Keratinocyte (primary cell): ENCODE results near the gene GRIA2. TPM values are rescaled to one million over a fixed set of nuclear protein-coding genes. Genes with fewer than 3 reads are reported as not detected.

Experiments
- DNase-seq: peaks from one replicate; pipeline ENCODE4 v3.0.0-alpha.2; 2011; ENCODE audit warnings: low read depth, missing footprints, low spot score
- FAIRE-seq: peaks from 2 replicates; lab custom pipeline; 2011; peaks lifted over from hg19 to GRCh38; lab: Jason Lieb, UNC
- H2AFZ ChIP-seq: 2 replicates; pipeline ENCODE4 v1.6.0; 2012; ENCODE audit warnings: low read length, control low read depth, inconsistent platforms; ENCODE audit not compliant: control insufficient read depth
- H3K27ac ChIP-seq: 2 replicates; pipeline ENCODE4 v1.5.1; 2011; ENCODE audit warnings: low read length; ENCODE audit not compliant: control insufficient read depth, insufficient read depth
- H3K27me3 ChIP-seq: 3 replicates; pipeline ENCODE4 v1.6.0; 2011; ENCODE audit warnings: low read length; ENCODE audit not compliant: control insufficient read depth, insufficient read depth; ENCODE audit errors: extremely low read depth
- H3K36me3 ChIP-seq, 2 experiments: 2 replicates in 1 of 2; 3 replicates in 1 of 2; pipeline ENCODE4 v1.5.1; 2011; ENCODE audit warnings: low read length in 2 of 2, mild to moderate bottlenecking in 1 of 2; ENCODE audit not compliant: control insufficient read depth in 2 of 2, insufficient read depth in 2 of 2; ENCODE audit errors: extremely low read depth in 1 of 2
- H3K4me1 ChIP-seq: 3 replicates; pipeline ENCODE4 v1.5.1; 2011; ENCODE audit warnings: low read length; ENCODE audit not compliant: control insufficient read depth, insufficient read depth; ENCODE audit errors: extremely low read depth
- H3K4me2 ChIP-seq: 3 replicates; pipeline ENCODE4 v1.6.0; 2011; ENCODE audit warnings: low read depth, low read length; ENCODE audit not compliant: control insufficient read depth, insufficient read depth; ENCODE audit errors: extremely low read depth
- H3K4me3 ChIP-seq, 3 experiments: fragments of 200-600 bp in 1 of 3; sonication (generic) in 1 of 3; 2 replicates in 2 of 3; 3 replicates in 1 of 3; pipeline ENCODE4 v1.5.1; 2011 to 2016; ENCODE audit warnings: low read length in 3 of 3, mild to moderate bottlenecking in 3 of 3, control low read depth in 2 of 3, inconsistent platforms in 1 of 3, low read depth in 1 of 3, mixed read lengths in 1 of 3, mixed run types in 1 of 3, moderate library complexity in 1 of 3; ENCODE audit not compliant: control insufficient read depth in 2 of 3, insufficient read depth in 2 of 3; ENCODE audit errors: extremely low read depth in 1 of 3
- H3K79me2 ChIP-seq: 2 replicates; pipeline ENCODE4 v1.6.0; 2012; ENCODE audit warnings: low read length; ENCODE audit not compliant: control insufficient read depth, insufficient read depth
- H3K9ac ChIP-seq: 3 replicates; pipeline ENCODE4 v1.6.0; 2011; ENCODE audit warnings: low read length; ENCODE audit not compliant: control insufficient read depth, insufficient read depth; ENCODE audit errors: extremely low read depth
- H3K9me1 ChIP-seq: 3 replicates; pipeline ENCODE4 v1.6.0; 2011; ENCODE audit warnings: low read length; ENCODE audit not compliant: control insufficient read depth, insufficient read depth; ENCODE audit errors: extremely low read depth
- H3K9me3 ChIP-seq: 2 replicates; pipeline ENCODE4 v1.5.1; 2012; ENCODE audit warnings: low read depth, low read length; ENCODE audit not compliant: control insufficient read depth
- H4K20me1 ChIP-seq: 3 replicates; pipeline ENCODE4 v1.6.0; 2011; ENCODE audit warnings: low read length; ENCODE audit not compliant: control insufficient read depth, insufficient read depth; ENCODE audit errors: extremely low read depth
- EZH2 ChIP-seq: IDR thresholded peaks from one replicate; pipeline ENCODE4 v1.6.1; 2012; ENCODE audit warnings: inconsistent platforms, mild to moderate bottlenecking, low read length, moderate library complexity
- dilution Hi-C: fragments of 300-500 bp; cut with MboI; formaldehyde crosslinking; loops from one replicate; pipeline ENCODE4 v1.7.0; 2020; ENCODE audit warnings: low sequenced_read_pairs; ENCODE audit not compliant: extremely low pct_ligation_motif_present
- polyA plus RNA-seq, 5 experiments: library from polyadenylated mRNA; depleted of rRNA in 3 of 5; stranded (reverse) in 3 of 5; stranded (forward) in 1 of 5; unstranded in 1 of 5; fragments of >200 nt; gene quantifications; 1 replicate in 1 of 5; 2 replicates in 3 of 5; 3 replicates in 1 of 5; pipeline versions ENCODE4 v1.2.1 to v1.2.3, GENCODE V29; 2011 to 2012; ENCODE audit warnings: missing spikeins in 2 of 5, low read depth in 1 of 5, low replicate concordance in 1 of 5
- TF ChIP-seq, protein P1 (sequence below), 3 experiments: IDR thresholded peaks in 1 of 3; conservative IDR thresholded peaks in 1 of 3; optimal IDR thresholded peaks in 1 of 3; 2 replicates in 2 of 3; 3 replicates in 1 of 3; pipeline versions ENCODE3 to v1.5.1; 2011; ENCODE audit warnings: low read length in 3 of 3, mild to moderate bottlenecking in 3 of 3, moderate library complexity in 2 of 3, control low read depth in 1 of 3, inconsistent platforms in 1 of 3; ENCODE audit not compliant: insufficient read depth in 2 of 3; ENCODE audit errors: extremely low read depth in 1 of 3

GRIA2 gene
- polyA plus RNA-seq, 1 donor (not counting 4 experiments of a cell fraction or from before 2014, with no cell fraction given), result not detected

DNA sequence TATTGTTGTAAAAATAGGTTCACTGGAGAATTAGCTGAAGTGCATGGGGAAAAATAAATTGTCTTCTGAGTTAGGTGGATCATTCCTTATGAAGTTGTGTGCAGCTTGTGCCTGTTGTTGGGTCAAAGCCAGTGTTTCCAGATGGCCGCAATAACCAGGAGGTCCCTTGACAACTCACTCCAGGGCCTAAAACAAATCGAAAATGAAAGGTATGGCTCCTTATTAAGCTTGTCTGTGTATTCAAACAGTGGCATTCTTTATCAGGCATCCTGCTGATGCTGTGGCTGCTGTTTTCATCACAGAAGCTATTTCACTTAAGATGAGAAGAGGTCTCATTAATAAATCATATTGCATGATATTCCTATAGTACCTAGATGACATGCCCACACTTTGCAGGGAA lies 80.2 kb downstream of the GRIA2 start:
- FAIRE-seq, result no peak
- DNase-seq, result no peak
- Histone ChIP-seq H3K4me1 (no peaks in the 10 kb centered on the region), H3K9ac (no peak overlapping the region), H3K27ac (no peak overlapping the region), H3K4me3 (no peak overlapping the region), H3K36me3 (no peaks in the 10 kb centered on the region), H4K20me1 (no peaks in the 10 kb centered on the region), H3K9me1 (no peaks in the 10 kb centered on the region), H2AFZ (no peak overlapping the region), H3K79me2 (no peaks in the 10 kb centered on the region), H3K4me2 (no peak overlapping the region), H3K27me3 (no peaks in the 10 kb centered on the region), H3K9me3 (no peaks in the 10 kb centered on the region)
- TF ChIP-seq, protein P1, sequence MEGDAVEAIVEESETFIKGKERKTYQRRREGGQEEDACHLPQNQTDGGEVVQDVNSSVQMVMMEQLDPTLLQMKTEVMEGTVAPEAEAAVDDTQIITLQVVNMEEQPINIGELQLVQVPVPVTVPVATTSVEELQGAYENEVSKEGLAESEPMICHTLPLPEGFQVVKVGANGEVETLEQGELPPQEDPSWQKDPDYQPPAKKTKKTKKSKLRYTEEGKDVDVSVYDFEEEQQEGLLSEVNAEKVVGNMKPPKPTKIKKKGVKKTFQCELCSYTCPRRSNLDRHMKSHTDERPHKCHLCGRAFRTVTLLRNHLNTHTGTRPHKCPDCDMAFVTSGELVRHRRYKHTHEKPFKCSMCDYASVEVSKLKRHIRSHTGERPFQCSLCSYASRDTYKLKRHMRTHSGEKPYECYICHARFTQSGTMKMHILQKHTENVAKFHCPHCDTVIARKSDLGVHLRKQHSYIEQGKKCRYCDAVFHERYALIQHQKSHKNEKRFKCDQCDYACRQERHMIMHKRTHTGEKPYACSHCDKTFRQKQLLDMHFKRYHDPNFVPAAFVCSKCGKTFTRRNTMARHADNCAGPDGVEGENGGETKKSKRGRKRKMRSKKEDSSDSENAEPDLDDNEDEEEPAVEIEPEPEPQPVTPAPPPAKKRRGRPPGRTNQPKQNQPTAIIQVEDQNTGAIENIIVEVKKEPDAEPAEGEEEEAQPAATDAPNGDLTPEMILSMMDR (optimal IDR thresholded peaks at IDR 0.05 in 1 of 3, IDR thresholded peaks at IDR 0.05 in 1 of 3, conservative IDR thresholded peaks at IDR 0.05 in 1 of 3; ENCODE audit: extremely low read depth in 1 of 3, insufficient read depth in 2 of 3, low read length in 3 of 3), result no peak
- no peak for TF ChIP-seq EZH2
- dilution Hi-C loops, result no loop called here

DNA sequence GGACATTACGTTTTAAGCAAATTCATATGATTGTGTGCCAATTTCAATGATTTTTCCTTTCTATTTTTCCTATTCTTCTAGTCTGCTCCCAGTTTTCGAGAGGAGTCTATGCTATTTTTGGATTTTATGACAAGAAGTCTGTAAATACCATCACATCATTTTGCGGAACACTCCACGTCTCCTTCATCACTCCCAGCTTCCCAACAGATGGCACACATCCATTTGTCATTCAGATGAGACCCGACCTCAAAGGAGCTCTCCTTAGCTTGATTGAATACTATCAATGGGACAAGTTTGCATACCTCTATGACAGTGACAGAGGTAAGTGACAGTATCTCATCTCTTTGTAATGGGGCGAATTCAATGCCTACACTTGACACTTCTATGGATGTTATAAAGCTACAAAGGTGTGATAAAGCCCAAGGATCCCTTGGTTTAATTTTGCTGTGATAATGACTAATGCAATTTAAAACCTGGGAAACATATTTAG lies 83.0 kb downstream of the GRIA2 start:
- no peak overlapping the region for H2AFZ ChIP-seq
- no peak overlapping the region for H3K9ac ChIP-seq
- H3K4me3 ChIP-seq, result no peak overlapping the region
- DNase-seq (no peak), FAIRE-seq (no peak)
- no peak overlapping the region for H3K4me2 ChIP-seq
- no peaks in the 10 kb centered on the region for H3K9me1 ChIP-seq
- dilution Hi-C loops, result no loop called here
- H3K27me3 ChIP-seq, result no peaks in the 10 kb centered on the region
- H4K20me1 ChIP-seq, result no peaks in the 10 kb centered on the region
- H3K36me3 ChIP-seq, result no peaks in the 10 kb centered on the region
- H3K27ac ChIP-seq, result no peak overlapping the region
- no peaks in the 10 kb centered on the region for H3K9me3 ChIP-seq
- H3K4me1 ChIP-seq, result no peaks in the 10 kb centered on the region
- TF ChIP-seq EZH2, result no peak
- TF ChIP-seq, protein P1 (optimal IDR thresholded peaks at IDR 0.05 in 1 of 3, IDR thresholded peaks at IDR 0.05 in 1 of 3, conservative IDR thresholded peaks at IDR 0.05 in 1 of 3; ENCODE audit: extremely low read depth in 1 of 3, insufficient read depth in 2 of 3, low read length in 3 of 3), result no peak
- no peaks in the 10 kb centered on the region for H3K79me2 ChIP-seq
